Measurements from ENCODE around the gene SSBP3.

- TF ChIP-seq EZH2 (IDR thresholded peaks at IDR 0.05; ENCODE audit: borderline replicate concordance, low read depth, low read length, severe bottlenecking) = no peak
- no peak for TF ChIP-seq CTCF (IDR thresholded peaks at IDR 0.05; ENCODE audit: borderline replicate concordance, extremely low read depth, low read length, poor library complexity, severe bottlenecking)
These were observed 6.4 kb downstream of the SSBP3 start for GRCh38 chr1:54399765-54400164.

All from DND-41 (cell line).